ENCODE results near the gene ADAMTS6. TPM values are rescaled to one million over a fixed set of nuclear protein-coding genes. Genes with fewer than 3 reads are reported as not detected.

Gene ADAMTS6
- total RNA-seq, 4 donors from 2014 or later, result 1.9 to 20.2 (median 3.5) TPM

DNA sequence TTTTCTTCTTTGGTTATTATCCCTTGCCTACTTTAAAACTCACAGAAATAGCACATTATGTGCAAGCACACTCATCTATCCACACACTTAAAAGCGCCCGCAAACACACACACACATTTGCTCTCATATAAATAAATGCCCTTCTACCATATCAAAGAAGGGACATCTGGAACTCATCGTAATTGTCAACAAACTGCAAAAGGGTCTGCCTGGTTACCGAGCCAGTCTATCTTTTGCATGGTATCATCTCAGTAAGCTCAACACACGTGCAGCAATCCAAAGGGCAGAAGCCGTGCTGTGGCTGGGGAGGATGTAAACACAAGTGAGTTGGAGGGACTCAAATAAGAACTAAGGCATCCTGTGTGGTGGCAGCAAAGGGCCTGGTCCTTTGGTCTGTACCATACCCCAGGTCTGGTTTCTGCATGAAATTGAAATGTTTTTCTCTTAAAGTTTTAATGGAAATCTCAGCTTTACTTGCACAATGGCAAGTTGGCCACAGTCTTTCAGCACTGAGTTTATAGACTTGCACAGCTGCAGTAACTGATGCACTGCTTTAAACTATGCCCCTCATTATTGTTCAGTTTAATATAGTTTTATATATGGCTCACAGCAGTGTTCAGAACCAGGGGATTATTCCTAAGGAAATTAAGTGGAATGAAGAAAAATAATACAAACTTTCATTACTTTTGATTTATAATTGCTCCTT, 331.0 kb downstream of the ADAMTS6 start:
- TF ChIP-seq, protein P1, sequence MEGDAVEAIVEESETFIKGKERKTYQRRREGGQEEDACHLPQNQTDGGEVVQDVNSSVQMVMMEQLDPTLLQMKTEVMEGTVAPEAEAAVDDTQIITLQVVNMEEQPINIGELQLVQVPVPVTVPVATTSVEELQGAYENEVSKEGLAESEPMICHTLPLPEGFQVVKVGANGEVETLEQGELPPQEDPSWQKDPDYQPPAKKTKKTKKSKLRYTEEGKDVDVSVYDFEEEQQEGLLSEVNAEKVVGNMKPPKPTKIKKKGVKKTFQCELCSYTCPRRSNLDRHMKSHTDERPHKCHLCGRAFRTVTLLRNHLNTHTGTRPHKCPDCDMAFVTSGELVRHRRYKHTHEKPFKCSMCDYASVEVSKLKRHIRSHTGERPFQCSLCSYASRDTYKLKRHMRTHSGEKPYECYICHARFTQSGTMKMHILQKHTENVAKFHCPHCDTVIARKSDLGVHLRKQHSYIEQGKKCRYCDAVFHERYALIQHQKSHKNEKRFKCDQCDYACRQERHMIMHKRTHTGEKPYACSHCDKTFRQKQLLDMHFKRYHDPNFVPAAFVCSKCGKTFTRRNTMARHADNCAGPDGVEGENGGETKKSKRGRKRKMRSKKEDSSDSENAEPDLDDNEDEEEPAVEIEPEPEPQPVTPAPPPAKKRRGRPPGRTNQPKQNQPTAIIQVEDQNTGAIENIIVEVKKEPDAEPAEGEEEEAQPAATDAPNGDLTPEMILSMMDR (IDR thresholded peaks at IDR 0.05; ENCODE audit: low read depth), result no peak

DNA sequence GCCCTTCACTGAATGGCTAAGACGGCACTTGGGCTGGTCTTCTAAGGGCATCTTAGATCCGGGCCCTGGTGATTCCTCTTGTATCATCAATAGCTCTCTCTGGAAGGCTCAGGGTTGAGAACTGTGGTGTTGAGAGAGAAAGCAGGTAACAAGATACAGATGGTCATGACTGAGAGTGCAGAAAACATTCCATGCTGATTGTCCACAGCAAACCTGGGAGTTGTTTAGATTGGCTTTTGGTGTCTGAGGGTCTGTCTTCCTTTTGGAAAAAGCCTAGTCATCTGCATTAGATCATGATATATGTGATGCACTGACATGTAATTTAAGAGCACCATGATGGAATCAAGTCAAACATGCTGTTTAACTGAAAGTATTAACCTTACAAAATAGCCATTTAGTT, 331.9 kb downstream of the ADAMTS6 start:
- TF ChIP-seq, protein P1 (IDR thresholded peaks at IDR 0.05; ENCODE audit: low read depth), result no peak

DNA sequence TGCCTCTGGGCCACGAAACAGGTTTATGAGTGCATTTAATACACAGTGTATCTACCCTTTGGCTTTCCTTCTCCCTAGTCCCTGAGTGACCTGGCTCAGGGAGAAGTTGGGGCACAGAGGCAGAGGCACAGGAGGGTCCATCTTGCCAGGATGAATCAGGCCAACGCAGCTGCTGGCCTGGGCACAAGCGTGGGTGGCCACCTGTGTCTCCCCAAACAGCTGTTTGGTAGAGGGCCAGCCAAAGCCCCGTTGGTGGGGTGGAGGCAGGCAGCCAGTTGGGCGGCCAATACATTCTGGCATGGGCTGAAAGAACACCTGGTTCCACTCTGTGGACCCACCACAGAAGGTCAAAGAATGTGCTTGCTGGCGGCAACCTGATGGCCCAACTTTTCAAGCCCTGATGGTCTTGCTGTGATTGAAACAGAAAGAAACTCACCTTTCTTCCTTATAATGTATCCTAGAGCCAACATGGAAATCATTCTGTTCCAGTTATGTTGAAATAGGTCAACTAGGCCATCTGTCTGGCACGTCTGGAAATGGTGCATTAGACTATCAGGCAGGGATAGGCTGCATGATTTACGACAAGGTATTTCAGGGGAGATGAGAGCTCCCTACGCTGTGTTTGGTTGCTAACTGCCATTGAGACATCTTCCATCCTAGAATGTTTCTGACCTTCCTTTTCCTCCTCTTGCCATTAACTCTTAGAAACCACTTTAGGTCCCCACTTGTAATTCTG, 337.4 kb downstream of the ADAMTS6 start:
- TF ChIP-seq, protein P1 (IDR thresholded peaks at IDR 0.05; ENCODE audit: low read depth), result no peak

DNA sequence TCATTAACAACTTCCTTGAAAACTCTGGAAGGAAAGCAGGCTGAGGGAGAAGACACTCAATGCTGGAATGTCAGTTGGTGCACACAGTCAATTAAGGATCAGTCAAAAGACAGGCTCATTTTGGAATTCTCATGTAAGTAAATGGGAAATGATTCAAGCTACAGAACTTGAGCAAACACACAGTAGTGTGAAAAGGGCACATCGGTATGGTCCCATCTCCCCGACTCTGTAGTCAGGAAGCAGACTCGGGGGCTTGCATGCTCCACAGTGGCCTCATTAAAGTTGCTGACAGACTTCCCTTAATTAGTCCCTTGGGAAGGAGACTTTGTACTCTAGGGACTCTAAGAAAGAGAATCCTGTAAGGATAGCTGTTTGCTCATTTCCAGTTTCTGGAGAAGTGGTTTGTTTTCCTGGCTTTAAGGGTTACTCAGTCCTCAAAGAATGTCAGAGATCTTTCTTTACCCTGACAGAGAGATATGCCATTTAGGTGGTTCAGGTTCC, 339.2 kb downstream of the ADAMTS6 start:
- TF ChIP-seq, protein P1 (IDR thresholded peaks at IDR 0.05; ENCODE audit: low read depth), result no peak

DNA sequence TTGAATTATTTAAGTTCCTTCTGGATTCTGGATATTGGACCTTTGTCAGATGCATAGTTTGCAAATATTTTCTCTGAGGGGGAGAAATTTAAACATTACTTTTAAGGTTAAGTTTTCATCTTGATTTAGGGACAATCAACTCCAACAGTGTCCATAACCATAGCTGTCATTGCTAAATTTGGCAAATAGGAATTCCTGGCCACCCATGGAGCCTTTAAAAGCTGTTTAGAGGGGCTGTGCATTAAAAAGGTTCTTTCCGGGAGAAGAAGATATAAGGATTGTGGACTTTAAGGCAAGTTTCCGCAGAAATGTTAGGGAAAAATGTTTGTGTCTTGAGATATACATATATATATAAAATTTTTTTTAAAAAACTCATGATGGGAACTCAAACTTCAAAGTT, 339.7 kb downstream of the ADAMTS6 start:
- TF ChIP-seq, protein P1 (IDR thresholded peaks at IDR 0.05; ENCODE audit: low read depth), result no peak

DNA sequence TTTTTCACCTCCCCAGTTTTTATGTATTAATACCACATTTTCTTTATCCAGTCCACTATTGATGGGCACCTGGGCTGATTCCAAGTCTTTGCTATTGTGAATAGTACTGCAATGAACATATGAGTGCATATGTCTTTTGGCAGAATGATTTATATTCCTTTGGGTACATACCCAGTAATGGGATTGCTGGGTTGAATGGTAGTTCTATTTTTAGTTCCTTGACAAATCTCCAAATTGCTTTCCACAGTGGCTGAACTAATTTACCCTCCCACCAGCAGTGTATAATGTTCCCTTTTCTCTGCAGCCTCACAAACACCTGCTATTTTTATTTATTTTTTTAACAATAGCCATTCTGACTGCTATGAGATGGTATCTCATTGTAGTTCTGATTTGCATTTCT, 340.2 kb downstream of the ADAMTS6 start:
- TF ChIP-seq, protein P1 (IDR thresholded peaks at IDR 0.05; ENCODE audit: low read depth), result no peak

DNA sequence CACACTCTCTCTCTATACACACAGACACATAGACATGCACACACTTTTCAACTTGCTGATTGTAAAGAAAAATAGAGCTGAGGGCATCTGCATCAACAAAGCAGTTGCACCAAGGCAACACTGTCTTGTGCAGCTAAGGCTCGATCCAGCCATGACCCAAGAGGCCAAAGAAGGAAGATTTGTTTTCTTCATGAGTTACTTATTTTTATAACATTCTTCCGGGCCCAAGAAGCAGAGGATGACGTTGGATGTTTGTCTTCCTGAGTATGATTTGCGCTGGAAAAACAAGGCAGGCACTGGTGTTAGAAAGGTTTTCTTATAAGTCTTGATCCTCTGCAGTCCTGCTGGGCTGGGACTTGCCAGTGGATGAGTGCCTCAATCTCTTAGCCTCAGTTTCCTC, 344.1 kb downstream of the ADAMTS6 start:
- TF ChIP-seq, protein P1 (IDR thresholded peaks at IDR 0.05; ENCODE audit: low read depth), result no peak

Data from subcutaneous adipose tissue (tissue), 4 donors.